Panc1 (cell line): ENCODE measurements around the gene CTTNBP2. TPM values are rescaled to one million over a fixed set of nuclear protein-coding genes. Genes with fewer than 3 reads are reported as not detected.

ENCODE experiments used
- ATAC-seq: fragments of 200-7000 bp; cut with Tn5 transposase; 2 replicates; pipeline ENCODE4 v1.9.1; 2020; ENCODE audit warnings: mild to moderate bottlenecking, moderate library complexity
- BruUV-seq: library from RNA; stranded (reverse); fragments of 400-500 nt; replicated peaks from 2 replicates; lab custom pipeline; 2021; lab: Mats Ljungman, UMichigan
- CTCF ChIA-PET: fragments of 300-600 bp; sonication (Branson Sonifier 250); formaldehyde crosslinking; loops from one replicate; lab custom pipeline; 2022; ENCODE audit warnings: antibody characterized with exemption; lab: Charles Lee
- POLR2A ChIA-PET: fragments of 300-600 bp; sonication (Branson Sonifier 250); formaldehyde crosslinking; loops from one replicate; lab custom pipeline; 2022; ENCODE audit warnings: antibody characterized with exemption; lab: Charles Lee
- DNase-seq: peaks from one replicate; pipeline ENCODE4 v3.0.0-alpha.2; 2010; ENCODE audit warnings: low read depth, low spot score
- H3K27ac ChIP-seq: 2 replicates; pipeline ENCODE4 v1.5.1; 2011; ENCODE audit warnings: mild to moderate bottlenecking, low read length, inconsistent platforms
- H3K27me3 ChIP-seq: fragments of 200-500 bp; sonication (Bioruptor generic); 2 replicates; pipeline ENCODE4 v1.6.0; 2014; ENCODE audit warnings: low read length, inconsistent platforms; ENCODE audit not compliant: control insufficient read depth, insufficient read depth
- H3K36me3 ChIP-seq: fragments of 200-500 bp; sonication (Bioruptor generic); 2 replicates; pipeline ENCODE4 v1.5.1; 2014; ENCODE audit warnings: inconsistent platforms, mild to moderate bottlenecking, low read length, moderate library complexity; ENCODE audit not compliant: control insufficient read depth, insufficient read depth
- H3K4me1 ChIP-seq: 2 replicates; pipeline ENCODE4 v1.5.1; 2011; ENCODE audit warnings: inconsistent platforms, mild to moderate bottlenecking, low read length, moderate library complexity; ENCODE audit not compliant: control insufficient read depth, insufficient read depth
- H3K4me3 ChIP-seq, 2 experiments: 2 replicates each; pipeline ENCODE4 v1.5.1; 2011 to 2012; ENCODE audit warnings: low read depth in 2 of 2, low read length in 2 of 2, mild to moderate bottlenecking in 2 of 2, inconsistent platforms in 1 of 2, moderate library complexity in 1 of 2
- H3K9me3 ChIP-seq: fragments of 200-500 bp; sonication (Bioruptor generic); 2 replicates; pipeline ENCODE4 v1.5.1; 2014; ENCODE audit warnings: low read depth, mild to moderate bottlenecking, inconsistent platforms, low read length, moderate library complexity; ENCODE audit not compliant: control insufficient read depth, insufficient read depth
- CTCF ChIP-seq: fragments of 450-650 bp; IDR thresholded peaks from 2 replicates; pipeline ENCODE4 v1.5.1; 2017; ENCODE audit warnings: mild to moderate bottlenecking
- POLR2AphosphoS5 ChIP-seq: IDR thresholded peaks from 2 replicates; pipeline ENCODE4 v1.6.1; 2012; ENCODE audit warnings: mild to moderate bottlenecking, low read depth, low read length, moderate library complexity
- REST ChIP-seq, 2 experiments: IDR thresholded peaks; 2 replicates each; pipeline ENCODE4 v1.6.1; 2011 to 2012; ENCODE audit warnings: low read depth in 2 of 2, control low read depth in 1 of 2, low read length in 1 of 2, mild to moderate bottlenecking in 1 of 2, moderate library complexity in 1 of 2; ENCODE audit not compliant: insufficient read depth in 1 of 2
- SIN3A ChIP-seq: IDR thresholded peaks from 2 replicates; pipeline ENCODE4 v1.6.1; 2012; ENCODE audit warnings: low read depth, mild to moderate bottlenecking, low read length, moderate library complexity, borderline replicate concordance; ENCODE audit not compliant: insufficient read depth
- TCF7L2 ChIP-seq: IDR thresholded peaks from 2 replicates; pipeline ENCODE4 v1.6.1; 2011; ENCODE audit warnings: mild to moderate bottlenecking, low read depth, low read length, inconsistent platforms
- in situ Hi-C: cut with HindIII; loops from 2 replicates; pipeline ENCODE4 v1.10.0; 2016; ENCODE audit warnings: low sequenced_read_pairs, low pct_unique_long_range_greater_than_20kb
- intact Hi-C: fragments of 100-400 bp; cut with micrococcal nuclease; formaldehyde crosslinking; loops from one replicate; pipeline ENCODE4 v1.10.0; 2022; ENCODE audit not compliant: unreplicated experiment
- total RNA-seq: library from RNA; stranded (reverse); gene quantifications from one replicate; pipeline ENCODE4 v1.2.1, GENCODE V29; 2021; ENCODE audit not compliant: unreplicated experiment

The CTTNBP2 gene
- total RNA-seq, 1 experiment from 2014 or later, result 1.0 TPM

GRCh38 chr7:117876761-117877160, 3.5 kb upstream of the CTTNBP2 start:
- TF ChIP-seq TCF7L2, result no peak
- H3K27ac ChIP-seq, result no peak overlapping the region
- peaks cover 5% of the 10 kb centered on the region; the same call in 1 of the 2 replicates for H3K4me1 ChIP-seq
- POLR2A ChIA-PET, result no interaction called here
- CTCF ChIA-PET, result no interaction called here
- H3K9me3 ChIP-seq, result no peaks in the 10 kb centered on the region
- H3K27me3 ChIP-seq, result peaks cover 23% of the 10 kb centered on the region
- in situ Hi-C loops, result no loop called here
- ATAC-seq (no peak), DNase-seq (no peak)
- intact Hi-C loops, result no loop called here
- BruUV-seq, result no TSS peak
- no peak overlapping the region for H3K4me3 ChIP-seq
- peaks cover 4% of the 10 kb centered on the region; the same call in 1 of the 2 replicates for H3K36me3 ChIP-seq

GRCh38 chr7:117875566-117875965, 2.3 kb upstream of the CTTNBP2 start:
- DNase-seq, result no peak
- no peak for TF ChIP-seq CTCF
- TF ChIP-seq SIN3A, result no peak
- TF ChIP-seq POLR2AphosphoS5, result no peak
- no peak for TF ChIP-seq REST (IDR thresholded peaks at IDR 0.05; ENCODE audit: insufficient read depth in 1 of 2, low read depth in 2 of 2, low read length in 1 of 2)
- no peak for TF ChIP-seq TCF7L2
- intact Hi-C loops (no loop called here), in situ Hi-C loops (no loop called here)
- Histone ChIP-seq H3K36me3 (peaks cover 4% of the 10 kb centered on the region; the same call in 1 of the 2 replicates), H3K9me3 (no peaks in the 10 kb centered on the region), H3K27ac (no peak overlapping the region), H3K4me3 (no peak overlapping the region), H3K27me3 (peaks cover 30% of the 10 kb centered on the region), H3K4me1 (peaks cover 5% of the 10 kb centered on the region; the same call in 1 of the 2 replicates)
- ChIA-PET CTCF (no interaction called here), POLR2A (interaction anchor here (0.6 kb wide), 1 partner anchor 274 kb away, joined by 11 read pairs; no protein-coding TSS in a partner anchor)
- no peak for ATAC-seq
- no TSS peak for BruUV-seq

GRCh38 chr7:117874191-117874700, 1.0 kb upstream of the CTTNBP2 start:
- in situ Hi-C loops (no loop called here), intact Hi-C loops (no loop called here)
- no peaks in the 10 kb centered on the region for H3K9me3 ChIP-seq
- no peak overlapping the region for H3K4me3 ChIP-seq
- no TSS peak for BruUV-seq
- peaks cover 5% of the 10 kb centered on the region; the same call in 1 of the 2 replicates for H3K4me1 ChIP-seq
- DNase-seq (no peak), ATAC-seq (no peak)
- H3K27ac ChIP-seq, result no peak overlapping the region
- peaks cover 4% of the 10 kb centered on the region; the same call in 1 of the 2 replicates for H3K36me3 ChIP-seq
- CTCF ChIA-PET, result no interaction called here
- POLR2A ChIA-PET, result no interaction called here
- H3K27me3 ChIP-seq, result peaks cover 31% of the 10 kb centered on the region
- TF ChIP-seq TCF7L2 (no peak), CTCF (no peak), POLR2AphosphoS5 (no peak), REST (IDR thresholded peaks at IDR 0.05; ENCODE audit: insufficient read depth in 1 of 2, low read depth in 2 of 2, low read length in 1 of 2) (no peak), SIN3A (no peak)
